Liver (tissue), 3 donors: ENCODE measurements around the gene PAPOLB.

ENCODE experiments used
- ATF3 ChIP-seq: IDR thresholded peaks from 2 replicates; pipeline ENCODE4 v1.6.1; 2016; ENCODE audit warnings: antibody characterized with exemption
- CTCF ChIP-seq: fragments of 150-350 bp; IDR thresholded peaks from 2 replicates; pipeline ENCODE4 v1.5.1; 2017; ENCODE audit warnings: improper control_type of control experiment, low read depth, low read length; ENCODE audit not compliant: missing input control
- FOXA1 ChIP-seq: IDR thresholded peaks from 2 replicates; pipeline ENCODE4 v1.6.1; 2016; ENCODE audit warnings: antibody characterized with exemption
- HNF4G ChIP-seq: IDR thresholded peaks from 2 replicates; pipeline ENCODE4 v1.6.1; 2016; ENCODE audit warnings: antibody characterized with exemption
- JUND ChIP-seq, 2 donors: IDR thresholded peaks; 2 replicates each; pipeline ENCODE4 v1.6.1; 2016; ENCODE audit warnings: antibody characterized with exemption in 2 of 2
- MAX ChIP-seq: IDR thresholded peaks from 2 replicates; pipeline ENCODE4 v1.6.1; 2016; ENCODE audit warnings: antibody characterized with exemption
- RAD21 ChIP-seq, 2 donors: IDR thresholded peaks; 2 replicates each; pipeline ENCODE4 v1.6.1; 2016; ENCODE audit warnings: antibody characterized with exemption in 2 of 2, mild to moderate bottlenecking in 2 of 2
- RXRA ChIP-seq, 2 donors: IDR thresholded peaks; 2 replicates each; pipeline ENCODE4 v1.6.1; 2017 to 2018; ENCODE audit warnings: antibody characterized with exemption in 2 of 2, mild to moderate bottlenecking in 1 of 2
- SP1 ChIP-seq: IDR thresholded peaks from 2 replicates; pipeline ENCODE4 v1.6.1; 2018; ENCODE audit warnings: antibody characterized with exemption, mild to moderate bottlenecking
- TAF1 ChIP-seq: conservative IDR thresholded peaks from 2 replicates; pipeline ENCODE4 v1.6.1; 2016; ENCODE audit warnings: antibody characterized with exemption, mild to moderate bottlenecking
- TF ChIP-seq, protein P1 (sequence below): IDR thresholded peaks from 2 replicates; pipeline ENCODE4 v1.6.1; 2016; ENCODE audit warnings: antibody characterized with exemption, mild to moderate bottlenecking
- donor health status: healthy.
- donor health status: healthy.

- TF ChIP-seq CTCF (no peak), HNF4G (no peak), ATF3 (no peak), MAX (no peak), FOXA1 (no peak), RAD21 (IDR thresholded peaks at IDR 0.05) (no peak), JUND (IDR thresholded peaks at IDR 0.05) (no peak), SP1 (no peak), RXRA (IDR thresholded peaks at IDR 0.05) (no peak), TAF1 (no peak)
- TF ChIP-seq, protein P1, sequence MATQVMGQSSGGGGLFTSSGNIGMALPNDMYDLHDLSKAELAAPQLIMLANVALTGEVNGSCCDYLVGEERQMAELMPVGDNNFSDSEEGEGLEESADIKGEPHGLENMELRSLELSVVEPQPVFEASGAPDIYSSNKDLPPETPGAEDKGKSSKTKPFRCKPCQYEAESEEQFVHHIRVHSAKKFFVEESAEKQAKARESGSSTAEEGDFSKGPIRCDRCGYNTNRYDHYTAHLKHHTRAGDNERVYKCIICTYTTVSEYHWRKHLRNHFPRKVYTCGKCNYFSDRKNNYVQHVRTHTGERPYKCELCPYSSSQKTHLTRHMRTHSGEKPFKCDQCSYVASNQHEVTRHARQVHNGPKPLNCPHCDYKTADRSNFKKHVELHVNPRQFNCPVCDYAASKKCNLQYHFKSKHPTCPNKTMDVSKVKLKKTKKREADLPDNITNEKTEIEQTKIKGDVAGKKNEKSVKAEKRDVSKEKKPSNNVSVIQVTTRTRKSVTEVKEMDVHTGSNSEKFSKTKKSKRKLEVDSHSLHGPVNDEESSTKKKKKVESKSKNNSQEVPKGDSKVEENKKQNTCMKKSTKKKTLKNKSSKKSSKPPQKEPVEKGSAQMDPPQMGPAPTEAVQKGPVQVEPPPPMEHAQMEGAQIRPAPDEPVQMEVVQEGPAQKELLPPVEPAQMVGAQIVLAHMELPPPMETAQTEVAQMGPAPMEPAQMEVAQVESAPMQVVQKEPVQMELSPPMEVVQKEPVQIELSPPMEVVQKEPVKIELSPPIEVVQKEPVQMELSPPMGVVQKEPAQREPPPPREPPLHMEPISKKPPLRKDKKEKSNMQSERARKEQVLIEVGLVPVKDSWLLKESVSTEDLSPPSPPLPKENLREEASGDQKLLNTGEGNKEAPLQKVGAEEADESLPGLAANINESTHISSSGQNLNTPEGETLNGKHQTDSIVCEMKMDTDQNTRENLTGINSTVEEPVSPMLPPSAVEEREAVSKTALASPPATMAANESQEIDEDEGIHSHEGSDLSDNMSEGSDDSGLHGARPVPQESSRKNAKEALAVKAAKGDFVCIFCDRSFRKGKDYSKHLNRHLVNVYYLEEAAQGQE = no peak
These were observed 33.0 kb downstream of the PAPOLB start for GRCh38 chr7:4828720-4829383.
